ENCODE results near the gene GGT1.

- no peak for TF ChIP-seq CTCF (IDR thresholded peaks at IDR 0.05 in 2 of 3, conservative IDR thresholded peaks at IDR 0.05 in 1 of 3; ENCODE audit: borderline replicate concordance in 1 of 3, insufficient read depth in 1 of 3, low read depth in 2 of 3, low read length in 2 of 3)
- TF ChIP-seq EGR1 (IDR thresholded peaks at IDR 0.05; ENCODE audit: low read depth) = no peak
Measured at GRCh38 chr22:24593836-24594568, 9.0 kb upstream of the GGT1 start.
